GM04504 (cell line): ENCODE results near the gene PTGES3.
"Not testable (repeated sequence)": the region's sequence is repeated elsewhere in the genome, so short reads cannot be mapped to it uniquely, and the experiment has no call there.

Source experiments
- DNase-seq: peaks from one replicate; pipeline ENCODE4 v3.0.0-alpha.2; 2012; ENCODE audit warnings: low read depth

PTGES3 gene

GRCh38 chr12:56657416-56658379 is 30.4 kb downstream of the PTGES3 start:
- DNase-seq = no peak

DNA sequence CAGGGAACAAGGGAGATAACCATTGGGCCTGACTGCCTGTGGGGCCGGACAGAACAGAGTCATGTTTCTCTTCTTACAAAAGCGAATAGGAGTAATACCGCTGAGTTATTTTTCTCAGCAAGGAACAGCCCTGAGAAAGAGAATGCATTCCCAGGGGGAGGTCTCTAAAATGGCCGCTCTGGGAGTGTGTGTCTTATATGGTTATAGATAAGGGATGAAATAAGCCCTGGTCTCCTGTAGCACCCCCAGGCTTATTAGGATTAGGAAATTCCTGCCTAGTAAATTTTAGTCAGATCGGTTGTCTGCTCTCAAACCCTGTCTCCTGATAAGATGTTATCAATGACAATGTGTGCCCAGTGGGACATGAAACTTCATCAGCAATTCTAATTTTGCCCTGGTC is 34.3 kb downstream of the PTGES3 start:
- DNase-seq = not testable (repeated sequence)

DNA sequence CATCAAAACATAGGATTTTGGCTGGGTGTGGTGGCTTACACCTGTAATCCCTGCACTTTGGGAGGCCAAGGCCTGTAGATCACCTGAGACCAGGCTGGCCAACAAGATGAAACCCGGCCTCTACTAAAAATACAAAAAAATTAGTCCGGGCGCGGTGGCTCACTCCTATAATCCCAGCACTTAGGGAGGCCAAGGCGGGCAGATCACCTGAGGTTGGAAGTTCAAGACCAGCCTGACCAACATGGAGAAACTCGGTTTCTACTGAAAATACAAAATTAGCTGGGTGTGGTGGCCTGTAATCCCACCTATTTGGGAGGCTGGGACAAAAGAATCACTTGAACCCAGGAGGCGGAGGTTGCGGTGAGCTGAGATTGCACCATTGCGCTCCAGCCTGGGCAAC is 40.1 kb downstream of the PTGES3 start:
- DNase-seq = not testable (repeated sequence)

DNA sequence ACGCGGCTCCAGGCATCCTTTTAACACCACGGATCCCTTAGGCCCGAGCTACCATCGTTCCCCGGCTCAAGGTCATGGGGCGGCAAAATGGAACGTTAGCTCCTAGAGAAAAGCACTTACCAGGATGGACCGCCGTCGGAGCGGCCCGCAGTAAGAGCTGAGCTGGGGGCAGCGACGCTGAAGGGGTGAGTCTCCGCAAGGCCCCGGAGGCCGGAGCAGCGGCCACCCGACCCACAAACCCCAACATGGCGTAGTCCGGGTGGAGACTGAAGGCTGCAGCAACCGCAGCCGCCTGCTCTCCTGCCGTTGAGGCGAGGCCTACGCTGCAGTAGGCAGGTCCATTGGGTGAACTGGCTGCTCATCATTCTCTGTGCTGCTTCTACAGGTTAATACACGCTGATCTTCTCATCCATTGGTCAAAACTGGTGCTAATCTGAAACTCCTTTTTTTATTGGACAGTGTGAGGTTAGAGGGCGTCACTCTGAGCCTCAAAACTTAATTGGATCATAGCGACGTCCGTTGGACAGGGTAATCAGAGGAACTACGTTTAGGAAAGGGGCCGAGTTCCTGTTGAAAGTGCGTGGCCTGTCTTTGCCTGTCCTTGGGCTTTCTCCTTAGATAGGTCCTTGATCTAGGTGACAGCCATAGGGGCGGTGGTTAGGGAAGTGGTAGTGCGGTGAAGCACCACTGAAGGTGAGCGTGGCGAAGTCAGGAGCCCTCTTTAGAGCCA is 42.2 kb downstream of the PTGES3 start, which contains the start of gene ATP5F1B:
Gene ATP5F1B (minus strand): TSS at position 268 of the 730 bp plus-strand sequence. CDS start 21 bp downstream, at position 247.
- peak; percentile 100 for DNase-seq

DNA sequence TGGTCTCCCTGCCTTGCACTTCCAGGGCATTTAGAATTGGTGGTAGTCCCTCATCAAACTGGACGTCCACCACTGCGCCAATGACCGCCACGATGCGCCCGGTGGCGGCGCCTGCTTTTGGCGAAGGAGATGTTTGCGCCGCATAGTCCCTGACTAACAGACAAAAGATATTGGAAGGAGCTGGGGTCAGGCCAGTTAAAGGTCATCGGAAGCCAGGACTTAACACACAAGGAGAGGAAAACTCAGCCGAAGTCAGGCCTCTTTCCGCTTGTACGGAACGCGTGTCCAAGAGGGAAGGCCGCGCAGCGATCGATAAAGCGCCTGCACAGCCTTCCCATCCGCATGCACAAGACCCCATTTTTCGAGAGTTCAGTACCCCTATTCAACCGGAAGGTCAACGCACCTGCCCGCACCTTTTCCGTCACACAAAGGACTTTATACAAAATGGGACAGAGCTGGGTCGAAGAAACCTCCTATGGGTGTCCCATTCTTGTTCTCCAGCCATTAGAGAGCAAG is 42.8 kb downstream of the PTGES3 start:
- DNase-seq = no peak

DNA sequence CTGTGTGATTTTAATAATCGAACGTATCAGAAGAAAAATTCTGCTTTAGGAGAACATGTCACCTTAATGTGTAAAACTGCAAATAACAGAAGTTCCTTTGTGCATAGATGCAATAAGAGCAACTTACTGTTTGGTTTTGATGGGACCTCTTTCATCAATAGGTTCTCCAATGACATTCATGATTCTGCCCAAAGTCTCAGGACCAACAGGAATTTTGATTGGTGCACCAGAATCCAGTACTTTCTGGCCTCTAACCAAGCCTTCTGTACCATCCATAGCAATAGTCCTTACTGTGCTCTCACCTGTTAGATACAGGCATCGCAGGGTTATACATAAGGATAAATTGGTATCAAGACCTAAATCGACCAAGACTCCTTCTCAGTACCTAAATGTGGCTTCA is 43.4 kb downstream of the PTGES3 start:
- no peak for DNase-seq

GRCh38 chr12:56641219-56641618 is 46.9 kb downstream of the PTGES3 start:
- DNase-seq = no peak

- DNase-seq = no peak
Measured at GRCh38 chr12:56637621-56638020, 50.5 kb downstream of the PTGES3 start.

DNA sequence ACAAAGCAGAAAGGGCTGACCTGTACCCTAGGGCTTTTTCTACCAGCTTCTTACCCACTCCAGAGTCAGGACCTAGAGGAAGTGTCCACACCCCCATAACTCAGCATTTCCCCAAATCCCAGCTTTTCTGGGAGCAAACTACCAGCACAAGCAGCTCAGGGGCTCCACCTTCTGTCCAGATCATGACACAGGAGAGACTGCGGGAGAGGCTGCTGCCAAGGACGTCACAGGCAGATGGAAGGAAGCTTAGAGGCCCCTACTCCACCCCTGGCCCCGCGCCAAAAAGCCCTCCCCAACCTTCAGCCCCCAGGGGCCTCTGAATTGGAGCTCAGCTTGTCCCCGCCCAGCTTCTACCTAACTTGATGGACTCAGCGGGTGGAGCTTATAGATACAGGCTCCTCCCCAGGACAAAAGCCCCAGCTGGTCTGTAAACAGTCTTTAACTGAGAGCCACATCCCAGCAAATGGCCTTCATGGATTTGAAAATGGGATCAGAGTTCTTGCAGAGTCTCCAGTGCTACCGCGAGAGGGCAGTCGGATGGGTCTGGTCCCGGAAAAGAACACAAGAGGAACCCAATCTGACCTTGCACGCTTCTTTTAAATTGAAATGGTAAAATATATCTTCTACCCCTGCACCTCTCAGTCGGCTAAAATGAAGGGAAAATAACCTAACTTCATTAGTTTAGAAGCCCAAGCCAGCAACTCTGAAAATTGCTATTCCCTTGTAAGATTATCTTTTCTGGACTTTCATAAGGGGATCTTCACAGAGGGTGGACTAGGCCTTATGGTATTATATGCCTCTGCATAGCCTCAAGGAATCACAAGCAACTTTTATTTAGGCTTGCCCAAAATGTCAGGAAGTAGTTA is 51.2 kb downstream of the PTGES3 start:
- peak; percentile 100 for DNase-seq

DNA sequence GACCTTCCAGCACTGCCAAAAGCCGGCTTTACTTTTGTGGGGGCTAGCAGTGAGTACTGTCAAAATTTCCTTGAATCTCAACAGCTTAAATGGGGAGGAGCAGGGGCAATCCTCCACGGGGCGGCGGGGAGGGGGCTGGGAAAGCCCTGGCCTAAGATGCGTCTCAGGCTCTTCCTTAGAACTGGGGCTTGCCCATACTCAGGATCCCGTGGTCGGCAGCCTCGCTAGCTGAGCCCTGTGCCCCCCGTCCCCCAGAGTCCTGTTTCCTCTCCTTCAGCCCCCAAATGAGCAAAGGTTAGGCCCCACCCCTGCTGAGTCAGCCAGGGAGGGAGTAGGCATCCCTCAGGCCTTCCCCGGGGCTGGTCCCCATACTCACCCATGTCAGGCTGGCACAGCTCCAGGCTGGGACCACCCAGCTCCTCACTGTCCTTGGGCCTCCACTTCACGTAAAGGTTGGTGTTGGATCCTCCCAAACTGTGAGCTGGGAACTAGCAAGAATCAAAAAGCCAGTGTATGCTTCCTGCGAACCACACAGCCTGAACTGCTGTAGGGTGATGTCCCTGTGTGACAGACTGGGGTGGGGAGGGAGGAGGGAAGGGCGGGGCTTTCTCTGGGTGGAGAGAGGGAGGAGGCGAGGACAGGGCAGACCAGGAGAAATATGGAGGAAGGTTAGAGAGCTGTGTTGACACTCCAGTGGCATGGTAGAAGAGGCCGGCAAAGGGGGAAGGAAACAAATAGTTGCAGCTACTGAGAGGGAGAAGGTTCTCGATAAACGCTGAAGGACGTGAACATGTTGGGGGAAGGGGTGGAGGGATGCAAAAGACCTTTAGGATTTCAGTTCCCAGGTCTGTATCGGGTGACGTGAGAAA is 52.0 kb downstream of the PTGES3 start:
- DNase-seq = peak; percentile 79

GRCh38 chr12:56634837-56635791 is 53.0 kb downstream of the PTGES3 start:
- DNase-seq = peak; percentile 74

DNA sequence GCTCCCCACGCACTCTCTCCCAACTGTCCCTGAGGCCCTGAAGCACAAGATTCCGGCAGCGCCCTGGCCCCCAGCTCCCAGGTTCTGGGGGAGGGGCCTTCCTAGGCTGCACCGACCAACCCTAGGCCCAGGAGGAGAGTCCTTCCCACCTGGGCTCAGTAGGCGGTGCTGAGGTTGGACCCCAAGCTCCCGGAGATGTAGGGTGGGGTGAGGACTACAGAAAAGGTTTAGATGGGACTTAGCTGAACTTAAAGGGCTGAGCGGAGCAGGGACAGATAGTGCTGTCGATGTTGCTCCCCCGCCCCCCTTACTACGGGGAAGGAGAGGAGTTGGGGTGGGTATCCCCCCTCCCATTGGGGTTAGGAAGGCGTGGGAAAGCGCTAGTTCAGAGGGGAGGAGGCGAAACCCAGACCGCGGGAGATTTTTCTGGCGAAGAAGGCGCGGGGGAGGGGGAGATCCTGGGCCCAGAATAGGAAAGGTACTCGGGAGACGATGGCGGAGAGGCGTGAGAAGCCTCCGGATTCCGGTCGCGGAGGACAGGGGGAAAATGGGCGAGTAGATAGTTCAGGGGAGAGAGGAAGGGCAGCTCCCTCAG is 53.7 kb downstream of the PTGES3 start:
- no peak for DNase-seq

DNA sequence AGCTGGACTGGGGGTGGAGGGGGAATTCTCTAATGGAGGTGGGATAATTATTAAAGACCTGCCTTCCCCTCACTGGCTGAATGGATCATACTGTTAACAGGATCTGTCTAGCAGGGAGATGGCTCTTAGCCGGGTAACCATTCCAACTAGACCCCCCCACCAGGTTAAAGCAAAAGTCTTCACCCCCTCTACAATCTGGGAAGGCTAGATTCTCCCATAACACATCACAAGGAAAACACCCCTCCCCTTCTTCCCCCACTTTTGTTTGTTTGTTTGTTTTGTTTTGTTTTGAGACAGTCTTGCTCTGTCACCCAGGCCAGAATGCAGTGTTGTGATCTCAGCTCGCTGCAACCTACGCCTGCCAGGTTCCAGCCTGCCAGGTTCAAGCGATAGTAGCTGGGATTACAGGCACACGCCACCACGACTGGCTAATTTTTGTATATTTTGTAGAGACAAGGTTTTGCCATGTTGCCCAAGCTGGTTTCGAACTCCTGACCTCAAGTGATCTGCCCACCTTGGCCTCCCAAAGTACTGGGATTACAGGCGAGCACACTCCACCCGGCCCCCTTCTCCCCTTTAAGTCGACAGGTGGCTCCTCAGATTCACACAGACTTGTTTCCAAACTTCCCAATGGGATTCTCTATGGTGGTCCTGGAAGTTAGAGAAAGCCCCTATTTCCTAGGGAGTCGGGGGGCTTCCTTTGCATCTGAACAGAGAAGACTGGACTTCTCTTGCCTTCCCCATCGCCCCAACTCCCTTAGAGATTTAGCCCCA is 54.4 kb downstream of the PTGES3 start:
- no peak for DNase-seq

DNA sequence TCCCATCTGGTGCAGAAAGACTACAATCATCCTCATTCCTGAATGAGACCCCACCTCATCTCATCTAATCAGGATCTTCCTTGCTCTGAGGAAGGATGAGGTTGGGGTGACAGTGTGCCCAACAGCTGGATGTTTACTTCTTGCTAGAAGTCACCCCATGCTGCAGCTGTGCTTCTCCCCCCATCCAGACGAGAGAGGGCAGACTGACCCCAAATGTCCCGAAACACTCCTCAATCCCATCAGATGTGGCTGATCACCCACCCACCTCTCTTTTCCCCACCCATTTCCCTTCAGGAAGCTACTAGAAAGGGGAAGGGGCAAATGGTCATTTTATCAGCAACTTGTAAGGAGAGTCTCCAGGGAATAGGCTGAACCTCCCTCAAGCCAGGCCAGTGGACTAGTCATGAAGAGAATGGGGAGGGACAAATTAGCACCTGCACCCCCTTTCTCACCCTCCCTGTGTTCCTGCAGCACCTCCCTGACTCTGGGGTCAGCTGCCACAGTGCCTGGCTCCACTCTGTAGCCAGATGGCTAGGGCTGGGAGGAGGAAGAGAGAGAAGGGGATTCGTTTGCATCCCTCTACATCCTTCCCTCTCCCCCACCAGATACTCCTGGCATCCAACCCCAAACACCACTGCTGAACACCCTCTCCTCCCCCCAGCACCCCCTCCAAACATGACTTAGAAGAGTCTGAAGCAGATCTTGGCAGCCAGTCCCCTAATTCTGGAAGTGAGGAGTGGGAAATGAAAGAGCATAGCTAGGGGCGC is 55.2 kb downstream of the PTGES3 start:
- DNase-seq = no peak

DNA sequence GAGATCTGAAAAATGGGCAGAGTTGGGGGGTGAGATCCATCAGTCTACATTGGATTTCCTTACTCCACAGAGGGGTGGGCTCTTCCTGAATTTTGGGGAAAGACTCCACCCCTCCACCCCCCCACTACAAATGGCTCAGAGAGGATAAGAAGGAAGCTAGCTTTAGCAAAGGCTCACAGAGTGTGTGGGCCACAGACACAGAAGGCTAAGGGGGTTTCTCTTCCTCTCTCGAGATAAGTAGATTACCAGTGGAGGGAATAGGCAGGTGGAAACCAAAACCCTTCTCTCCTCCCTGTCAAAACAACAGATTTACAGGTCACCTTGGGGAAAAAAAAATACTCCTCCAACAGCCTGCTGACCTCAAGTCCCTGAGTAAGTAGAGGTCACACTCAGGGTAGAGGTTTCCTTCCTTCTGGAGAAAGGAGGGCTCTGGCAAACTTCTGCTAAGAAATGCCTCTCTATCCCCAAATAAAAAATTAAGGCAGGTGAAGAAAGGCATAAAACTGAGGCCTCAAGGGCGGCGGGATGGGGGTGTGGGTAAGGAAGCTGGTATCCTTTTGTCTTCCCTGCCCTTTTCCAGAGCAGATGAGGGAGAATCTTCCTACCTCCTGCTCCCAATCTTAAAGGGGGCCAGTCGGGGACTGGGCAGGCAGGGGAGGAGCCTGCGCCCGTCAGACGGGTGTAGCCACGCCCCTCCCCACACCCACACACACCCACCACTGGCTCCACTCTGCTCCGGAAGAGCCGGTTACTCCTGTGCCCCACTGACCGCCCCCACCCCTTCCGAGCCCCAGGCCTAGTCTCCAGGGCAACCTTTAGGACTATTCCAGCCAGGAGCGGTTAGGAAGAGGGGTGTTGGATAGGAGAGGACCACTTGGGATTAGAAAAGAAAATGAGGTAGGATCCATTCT is 56.0 kb downstream of the PTGES3 start:
- no peak for DNase-seq

- peak; percentile 50 for DNase-seq
Measured at GRCh38 chr12:56630180-56630632, 57.9 kb downstream of the PTGES3 start, which contains the start of gene BAZ2A. Gene BAZ2A (minus strand): TSS chr12:56630326. CDS start chr12:56617530, 12,796 bp downstream.
